Activated CD8-positive, alpha-beta memory T cell treated with anti-CD3 and anti-CD28 coated beads, Interleukin-2, amount 50 U/mL, for 24 hours (primary cell): ENCODE data around the gene RBCK1.
"Not testable (repeated sequence)": the region's sequence is repeated elsewhere in the genome, so short reads cannot be mapped to it uniquely, and the experiment has no call there.

Source experiments
- DNase-seq: peaks from one replicate; pipeline ENCODE4 v3.0.0-alpha.2; 2020; ENCODE audit errors: extremely low read depth

Gene RBCK1

DNA sequence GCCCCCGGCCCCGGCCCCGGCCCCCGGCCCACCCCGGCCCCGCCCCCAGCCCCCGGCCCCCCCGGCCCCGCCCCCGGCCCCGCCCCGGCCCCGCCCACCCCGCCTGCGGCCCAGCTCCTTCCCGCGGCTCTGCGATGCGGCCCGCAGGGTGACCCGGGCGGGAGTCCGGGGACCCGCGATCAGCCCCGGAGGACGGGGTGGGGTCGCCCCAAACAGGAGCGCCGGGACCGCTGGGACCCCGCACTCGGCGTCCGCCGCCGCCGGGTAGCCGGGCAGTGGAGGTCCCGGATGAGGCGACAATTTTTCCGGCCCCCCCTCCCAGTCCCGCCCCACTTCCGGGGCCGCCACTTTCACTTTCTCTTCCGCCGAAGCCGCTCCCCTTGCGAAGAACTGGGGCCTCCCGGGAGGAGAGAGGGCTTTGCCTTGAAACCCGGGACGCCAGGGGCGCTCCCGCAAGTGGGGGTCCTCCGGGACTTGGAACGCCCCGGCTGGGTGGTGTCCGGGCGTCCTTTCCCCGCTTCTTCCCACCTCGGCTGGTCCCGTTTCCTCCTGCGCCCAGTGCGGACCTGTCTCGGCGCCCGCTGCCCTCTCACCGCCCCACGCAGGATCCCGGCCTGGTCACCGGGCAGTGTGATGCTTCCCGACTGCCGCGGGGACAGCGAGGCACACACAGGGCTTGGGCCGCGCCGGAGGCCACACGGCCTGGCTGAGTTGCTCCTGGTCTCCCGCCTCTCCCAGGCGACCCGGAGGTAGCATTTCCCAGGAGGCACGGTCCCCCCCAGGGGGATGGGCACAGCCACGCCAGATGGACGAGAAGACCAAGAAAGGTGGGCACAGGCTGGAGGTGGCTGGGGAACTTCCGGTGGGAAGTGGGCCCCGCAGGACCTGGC is at the start of gene RBCK1:
RBCK1 (plus strand) TSS at position 347 of the 890 bp plus-strand sequence; CDS start at position 806, 459 bp downstream.
- peak; percentile 63 for DNase-seq

DNA sequence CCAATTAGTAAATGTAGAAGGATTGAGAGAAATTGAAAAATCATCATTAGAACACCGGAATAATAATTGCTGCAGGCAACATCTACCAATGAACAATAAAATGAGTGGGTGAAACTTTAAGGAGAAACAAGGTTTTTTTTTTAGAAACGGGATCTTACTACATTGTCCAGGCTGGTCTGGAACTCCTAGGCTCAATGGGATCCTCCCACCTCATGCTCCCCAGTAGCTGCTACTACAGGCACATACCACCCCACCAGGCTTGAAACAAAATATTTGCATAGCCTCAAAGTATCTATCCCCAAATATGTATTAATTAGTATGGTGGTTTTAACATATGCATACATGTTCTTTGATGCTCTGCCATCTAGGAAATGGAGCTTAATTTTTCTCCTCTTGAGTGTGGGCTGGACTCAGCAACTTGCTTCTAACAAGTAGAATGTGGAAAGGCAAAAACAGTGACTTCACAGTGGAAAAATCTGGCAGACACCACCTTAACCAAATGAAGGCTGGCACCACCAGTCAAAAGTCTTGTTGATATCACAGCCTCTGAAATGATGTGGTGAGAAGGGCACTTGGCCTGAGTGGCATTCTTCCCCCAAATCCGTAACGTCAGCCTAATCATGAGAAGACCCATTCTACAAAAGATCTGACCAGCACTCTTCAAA is 49.1 kb upstream of the RBCK1 start:
- no peak for DNase-seq

DNA sequence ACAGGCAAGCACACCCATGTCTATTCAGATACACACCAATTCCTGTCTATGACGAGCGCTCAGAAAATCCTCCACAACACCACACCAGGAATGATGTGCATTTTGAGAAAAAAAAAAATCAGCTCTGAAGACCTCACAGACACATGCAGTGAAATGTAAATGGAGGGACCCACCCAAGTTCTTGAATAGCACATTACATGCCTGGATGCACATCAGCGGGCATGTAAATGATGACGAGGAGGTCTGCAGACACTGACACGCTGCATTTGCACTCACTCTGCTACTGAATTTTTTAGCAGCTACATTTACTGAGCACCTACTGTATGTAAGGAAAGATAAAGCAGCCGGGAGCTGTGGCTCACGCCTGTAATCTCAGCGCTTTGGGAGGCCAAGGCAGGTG is 46.5 kb upstream of the RBCK1 start:
- DNase-seq, result no peak

DNA sequence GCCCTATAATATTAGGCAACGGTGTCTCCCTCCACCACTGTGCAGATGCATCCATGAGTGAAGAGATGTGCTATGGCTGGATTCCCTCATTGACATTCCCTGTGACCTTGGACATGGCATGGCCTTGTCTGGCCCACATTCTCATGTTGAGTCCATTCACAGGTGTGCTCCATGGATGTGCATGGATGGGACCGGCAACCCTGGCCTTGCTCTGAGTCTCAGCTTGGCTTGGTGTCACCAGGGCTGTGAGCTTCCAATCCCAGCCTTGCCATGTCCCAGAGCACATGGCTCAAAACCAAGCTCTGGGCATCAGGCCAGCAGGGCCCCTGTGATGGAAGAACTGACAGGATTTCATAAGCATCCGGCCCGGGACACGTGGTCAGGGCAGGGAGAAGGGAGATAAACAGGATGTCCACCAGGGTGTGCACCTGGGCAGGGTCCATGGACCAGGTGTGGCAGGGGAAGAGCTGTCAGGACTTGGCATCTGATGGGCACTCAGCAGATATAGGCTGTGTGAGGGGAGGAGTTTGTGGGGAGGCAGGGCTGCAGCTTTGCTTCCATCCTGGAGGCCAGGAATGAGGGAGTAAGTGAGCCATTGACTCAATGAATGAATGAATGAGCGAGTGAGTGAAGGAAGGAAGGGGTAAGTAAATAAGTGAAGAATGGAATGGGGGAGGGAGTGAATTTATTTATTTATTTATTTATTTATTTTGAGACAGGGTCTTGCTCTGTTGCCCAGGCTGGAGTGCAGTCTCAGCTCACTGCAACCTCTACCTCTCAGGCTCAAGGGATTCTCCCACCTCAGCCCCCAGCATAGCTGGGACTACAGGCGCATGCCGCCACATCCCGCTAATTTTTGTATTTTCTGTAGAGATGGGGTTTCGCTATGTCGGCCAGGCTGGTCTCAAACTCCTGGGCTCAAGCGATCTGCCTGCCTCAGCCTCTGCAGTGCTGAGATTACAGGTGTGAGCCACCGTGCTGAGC is 45.5 kb upstream of the RBCK1 start:
- no peak for DNase-seq

DNA sequence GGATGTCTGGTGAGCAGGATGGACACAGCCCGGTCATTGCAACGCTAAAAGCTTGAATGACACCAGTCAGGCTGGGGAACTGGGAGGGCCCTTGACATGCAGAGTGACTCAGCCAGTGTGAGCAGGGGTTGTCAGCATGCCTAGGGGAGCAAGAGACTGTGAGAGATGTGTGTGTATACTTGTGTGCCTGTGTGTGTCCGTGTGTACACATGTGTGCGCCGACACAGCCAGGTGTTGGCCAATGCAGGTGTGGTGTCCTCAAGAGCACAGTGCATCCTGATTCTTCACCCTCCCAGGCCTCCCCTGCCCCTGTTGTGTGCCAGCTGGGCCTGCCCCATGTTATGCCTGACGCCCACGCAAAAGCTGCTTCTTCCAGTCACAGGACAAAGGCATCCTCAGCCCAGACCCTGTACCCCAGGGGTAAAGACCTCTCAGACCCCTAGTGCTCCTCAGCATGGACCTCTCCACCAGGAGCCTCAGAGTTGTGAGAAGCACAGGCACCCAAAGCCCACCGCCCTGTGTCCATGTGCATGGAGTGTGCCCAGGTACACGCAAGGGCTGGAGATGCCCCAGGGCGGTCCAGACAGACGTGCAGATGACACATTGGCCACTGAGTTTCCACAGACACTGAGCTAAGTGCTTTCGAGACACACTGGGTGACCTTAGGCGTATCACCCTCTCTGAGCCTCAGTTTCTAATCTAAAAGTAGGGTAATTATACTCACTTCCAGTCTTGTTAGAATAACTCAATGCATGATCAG is 44.6 kb upstream of the RBCK1 start:
- no peak for DNase-seq

DNA sequence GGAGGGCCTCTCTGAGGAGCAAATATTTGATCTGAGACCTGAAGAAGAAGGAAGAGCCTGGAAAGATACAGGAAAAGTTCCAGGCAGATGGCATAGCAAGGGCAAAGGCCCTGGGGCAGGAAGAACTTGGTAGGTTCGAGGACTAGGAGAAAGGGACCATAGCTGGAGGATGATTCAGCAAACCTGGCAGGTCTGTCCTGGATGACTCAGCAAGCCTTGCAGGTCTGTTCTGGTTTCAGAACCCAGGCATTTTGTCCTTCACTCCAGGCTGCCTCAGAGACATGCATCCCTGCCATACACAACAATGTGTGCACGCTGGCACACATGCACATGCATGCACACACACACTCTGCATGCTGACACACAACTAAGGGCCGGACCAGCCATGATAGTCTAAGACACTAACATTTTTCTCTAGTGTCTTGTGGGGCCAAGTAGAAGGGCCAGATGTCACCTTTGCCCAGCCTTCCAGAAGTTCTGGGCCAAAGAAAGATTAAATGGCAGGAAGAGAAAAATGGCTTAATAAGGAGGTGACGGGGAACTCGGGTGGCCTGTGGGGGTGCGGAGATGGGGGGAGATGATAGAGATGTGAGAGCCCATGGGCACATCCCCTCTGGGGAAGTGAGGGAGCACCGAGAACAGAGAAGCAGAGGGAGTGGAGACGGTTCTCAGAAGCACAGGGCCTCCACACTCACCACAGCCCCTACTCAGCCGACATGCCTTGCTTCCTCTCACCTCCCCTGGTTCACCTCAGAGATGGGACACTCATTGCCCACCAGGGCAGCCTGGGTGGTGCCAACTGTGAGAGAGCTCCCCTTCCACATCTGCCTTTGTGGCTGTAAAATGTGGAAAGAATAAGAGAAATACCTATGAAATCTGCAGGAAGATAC is 42.9 kb upstream of the RBCK1 start:
- DNase-seq, result no peak

DNA sequence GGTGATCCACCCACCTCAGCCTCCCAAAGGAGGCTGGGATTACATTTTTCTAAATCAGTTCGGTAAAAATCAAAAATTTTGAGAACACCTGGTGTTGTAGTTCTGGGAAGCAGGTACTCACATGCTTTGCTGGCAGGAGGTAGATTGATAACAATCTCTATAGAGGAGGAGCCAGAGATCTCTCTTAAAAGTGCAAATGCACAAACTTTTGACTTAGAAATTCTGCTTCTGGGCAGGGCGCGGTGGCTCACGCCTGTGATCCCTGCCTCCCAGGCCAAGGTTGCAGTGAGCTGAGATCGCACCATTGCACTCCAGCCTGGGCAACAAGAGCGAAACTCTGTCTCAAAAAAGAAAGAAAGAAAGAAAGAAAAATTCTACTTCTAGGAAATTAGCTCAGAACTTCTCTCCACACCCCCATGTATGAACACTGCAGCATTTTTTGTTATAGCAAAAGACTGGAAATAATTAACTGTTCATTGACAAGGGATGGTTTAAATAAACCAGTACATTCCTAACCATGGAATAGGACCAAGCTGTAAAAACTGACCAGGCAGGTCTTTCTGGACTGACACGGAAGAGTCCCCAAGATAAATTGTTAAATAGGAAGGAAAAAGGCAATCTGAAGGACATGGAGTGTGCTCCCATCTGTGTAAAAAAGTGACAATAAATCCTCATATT is 41.9 kb upstream of the RBCK1 start:
- DNase-seq, result no peak

DNA sequence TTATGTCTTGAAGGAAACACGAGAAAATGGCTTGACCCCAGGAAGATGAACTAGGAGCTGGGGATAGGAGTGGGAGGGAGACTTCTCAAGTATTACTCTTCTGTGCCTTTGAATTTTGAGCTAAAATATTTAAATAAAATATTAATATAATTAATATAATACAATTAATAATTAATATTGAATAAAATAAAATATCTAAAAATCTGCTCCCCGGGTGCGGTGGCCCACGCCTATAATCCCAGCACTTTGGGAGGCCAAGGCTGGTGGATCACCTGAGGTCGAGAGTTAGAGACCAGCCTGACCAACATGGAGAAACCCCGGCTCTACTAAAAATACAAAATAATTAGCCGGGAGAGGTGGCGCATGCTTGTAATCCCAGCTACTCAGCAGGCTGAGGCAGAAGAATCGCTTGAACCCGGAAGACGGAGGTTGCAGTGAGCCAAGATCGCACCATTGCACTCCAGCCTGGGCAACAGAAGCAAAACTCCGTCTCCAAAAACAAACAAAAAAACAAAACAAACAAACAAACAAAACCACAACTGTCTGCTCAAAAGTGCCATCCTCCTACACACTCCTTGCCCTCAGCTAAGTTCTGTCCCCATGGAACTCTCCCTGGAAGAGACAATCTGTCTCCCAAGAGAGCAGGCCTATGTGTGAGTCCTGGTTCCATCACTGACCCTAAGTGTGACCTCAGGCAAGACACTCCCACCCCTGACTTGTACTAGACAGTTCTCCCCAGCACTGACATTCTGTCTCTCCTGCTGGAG is 41.2 kb upstream of the RBCK1 start:
- no peak for DNase-seq

DNA sequence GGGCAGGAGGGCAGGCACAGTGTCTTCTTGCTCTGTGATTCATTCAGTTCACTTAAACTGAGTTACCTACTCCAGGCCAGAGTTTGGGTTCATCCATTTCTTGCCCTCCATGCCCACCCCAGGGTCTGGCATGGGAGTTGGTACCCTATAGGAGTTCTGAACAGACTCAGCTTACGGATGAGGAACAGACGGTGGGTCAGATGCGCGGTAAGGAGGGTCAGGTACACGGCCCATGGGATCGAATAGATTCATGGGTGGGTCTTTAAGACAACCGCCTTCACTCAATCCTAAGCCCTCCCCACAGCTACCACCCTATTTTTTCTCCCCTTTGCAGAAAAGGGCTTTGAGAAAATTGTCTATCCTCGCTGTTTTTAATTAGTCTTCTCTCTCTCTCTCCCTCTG is 40.6 kb upstream of the RBCK1 start:
- DNase-seq, result no peak

DNA sequence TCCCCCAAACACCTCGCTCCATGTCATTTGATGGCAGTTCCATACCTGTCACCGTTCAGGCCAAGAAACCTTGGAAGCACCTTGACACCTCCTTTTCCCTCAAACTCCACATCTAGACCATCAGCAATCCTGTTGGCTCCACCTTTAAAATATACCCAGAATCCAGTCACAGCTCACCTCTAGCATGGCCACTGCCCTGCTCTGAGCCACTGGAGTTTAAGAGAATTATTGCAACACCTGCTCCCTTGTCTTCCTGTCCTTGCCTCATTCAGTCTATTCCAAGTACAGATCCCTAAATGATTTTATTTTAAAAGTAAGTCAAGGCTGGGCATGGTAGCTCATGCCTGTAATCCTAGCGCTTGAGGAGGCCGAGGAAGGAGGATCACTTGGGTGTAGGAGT is 39.2 kb upstream of the RBCK1 start:
- no peak for DNase-seq

DNA sequence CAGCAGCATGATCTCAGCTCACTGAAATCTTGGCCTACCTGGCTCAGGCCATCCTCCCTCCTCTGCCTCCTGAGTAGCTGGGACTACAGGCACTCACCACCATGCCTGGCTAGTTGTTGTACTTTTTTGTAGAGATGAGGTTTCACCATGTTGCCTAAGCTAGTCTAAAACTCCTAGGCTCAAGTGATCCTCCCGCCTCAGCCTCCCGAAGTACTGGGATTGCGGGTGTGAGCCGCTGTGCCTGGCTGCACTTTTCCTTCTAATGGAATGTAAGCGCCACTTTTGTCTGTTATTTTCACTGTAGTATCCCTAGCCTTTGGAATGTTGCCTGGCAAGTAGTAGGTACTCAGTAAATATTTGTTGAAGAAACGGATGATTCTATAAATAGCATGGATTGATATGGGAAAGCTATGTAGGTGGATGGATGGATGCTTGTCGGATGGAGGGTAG is 37.9 kb upstream of the RBCK1 start:
- DNase-seq, result no peak

DNA sequence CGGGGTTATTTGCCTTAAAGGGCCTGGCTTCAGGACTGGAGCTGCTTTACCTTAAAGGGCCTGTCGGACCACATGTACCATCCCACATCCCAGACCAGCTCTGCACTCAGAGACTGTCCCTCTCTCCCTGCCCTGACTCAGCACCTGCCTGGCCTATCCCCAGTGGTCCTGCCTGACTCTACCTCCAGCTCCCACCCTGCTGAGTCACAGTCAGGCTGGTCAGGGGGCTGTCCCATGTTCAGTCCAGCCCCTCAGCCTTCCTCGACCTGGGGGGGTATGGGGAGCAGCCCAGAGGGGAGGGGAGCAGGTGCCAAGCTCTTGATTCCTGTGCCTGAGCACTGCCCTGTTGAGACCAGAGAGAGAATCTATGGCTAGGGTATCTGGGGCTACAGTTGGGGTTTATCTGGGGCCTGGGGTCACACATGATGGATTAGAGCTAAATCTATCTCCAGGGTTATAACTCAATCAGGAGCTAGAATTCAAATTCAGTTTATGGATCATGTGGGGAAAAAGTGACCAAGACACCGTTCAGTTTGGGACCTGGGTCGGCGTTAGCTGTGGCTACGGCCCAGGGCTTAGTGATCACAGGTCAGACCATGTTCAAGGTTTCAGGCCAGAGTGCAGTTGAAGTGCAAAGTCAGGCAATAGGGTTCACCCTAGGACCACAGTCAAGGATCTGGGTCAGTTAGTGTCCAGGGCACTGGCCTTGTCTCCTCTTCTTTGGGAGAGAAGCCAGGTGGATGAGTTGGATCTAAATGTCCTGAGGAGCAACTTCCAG is 36.9 kb upstream of the RBCK1 start:
- DNase-seq, result no peak

DNA sequence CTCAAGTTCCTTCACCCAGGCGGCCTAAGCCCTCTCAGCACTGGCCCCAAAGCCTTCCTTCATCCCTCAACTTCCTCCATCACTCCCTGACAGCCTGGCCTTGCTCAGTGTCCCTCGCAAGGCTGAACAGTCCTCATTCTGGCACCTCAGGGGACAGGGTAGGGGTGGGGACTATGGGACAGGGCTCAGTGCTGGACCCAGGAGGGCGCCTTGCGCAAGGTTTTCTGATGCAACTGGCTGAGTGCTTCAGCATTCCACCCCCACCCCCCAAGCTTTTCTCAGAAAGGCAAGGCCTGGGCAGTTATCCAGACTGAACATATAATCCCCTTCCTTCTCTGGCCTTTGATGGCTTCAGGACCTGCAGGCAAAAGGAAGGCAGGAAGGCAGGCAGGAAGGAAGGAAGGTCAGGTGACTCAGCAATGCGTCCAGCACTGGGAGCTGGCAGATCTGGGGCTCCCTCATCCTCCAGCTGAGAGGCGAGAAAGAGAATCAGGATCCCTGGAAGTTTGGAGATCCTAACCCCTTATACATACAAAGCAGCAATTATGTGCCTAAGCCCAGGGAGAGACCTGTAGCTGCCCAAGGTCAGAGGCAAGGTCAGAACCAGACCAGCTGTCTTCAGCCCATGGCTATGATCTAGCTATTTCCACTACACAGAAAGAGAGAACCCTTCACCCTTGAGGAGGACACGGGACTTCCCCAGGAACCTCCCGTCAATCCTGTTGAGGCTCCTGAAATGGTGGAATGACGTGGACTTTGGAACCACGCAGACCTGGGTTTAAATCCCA is 36.1 kb upstream of the RBCK1 start:
- DNase-seq, result no peak

DNA sequence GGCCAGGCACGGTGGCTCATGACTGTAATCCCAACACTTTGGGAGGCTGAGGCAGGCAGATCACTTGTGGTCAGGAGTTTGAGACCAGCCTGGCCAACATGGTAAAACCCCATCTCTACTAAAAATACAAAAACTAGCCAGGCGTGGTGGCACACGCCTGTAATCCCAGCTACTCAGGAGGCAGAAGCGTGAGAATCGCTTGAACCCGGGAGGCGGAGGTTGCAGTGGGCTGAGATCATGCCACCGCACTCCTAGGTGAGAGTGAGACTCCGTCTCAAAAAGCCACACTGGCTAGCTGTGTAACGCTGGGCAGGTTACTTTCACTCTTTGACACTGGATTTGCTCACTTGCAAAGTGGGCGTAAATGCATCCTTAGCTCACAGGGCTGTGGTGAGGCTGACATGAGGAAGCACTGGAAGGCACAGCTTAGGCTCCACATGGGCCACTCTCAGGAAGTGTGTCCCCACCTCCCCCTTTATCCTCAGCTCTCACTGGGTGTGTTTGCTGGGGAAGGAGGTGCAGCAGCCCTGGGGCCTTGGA is 35.5 kb upstream of the RBCK1 start:
- not testable (repeated sequence) for DNase-seq

DNA sequence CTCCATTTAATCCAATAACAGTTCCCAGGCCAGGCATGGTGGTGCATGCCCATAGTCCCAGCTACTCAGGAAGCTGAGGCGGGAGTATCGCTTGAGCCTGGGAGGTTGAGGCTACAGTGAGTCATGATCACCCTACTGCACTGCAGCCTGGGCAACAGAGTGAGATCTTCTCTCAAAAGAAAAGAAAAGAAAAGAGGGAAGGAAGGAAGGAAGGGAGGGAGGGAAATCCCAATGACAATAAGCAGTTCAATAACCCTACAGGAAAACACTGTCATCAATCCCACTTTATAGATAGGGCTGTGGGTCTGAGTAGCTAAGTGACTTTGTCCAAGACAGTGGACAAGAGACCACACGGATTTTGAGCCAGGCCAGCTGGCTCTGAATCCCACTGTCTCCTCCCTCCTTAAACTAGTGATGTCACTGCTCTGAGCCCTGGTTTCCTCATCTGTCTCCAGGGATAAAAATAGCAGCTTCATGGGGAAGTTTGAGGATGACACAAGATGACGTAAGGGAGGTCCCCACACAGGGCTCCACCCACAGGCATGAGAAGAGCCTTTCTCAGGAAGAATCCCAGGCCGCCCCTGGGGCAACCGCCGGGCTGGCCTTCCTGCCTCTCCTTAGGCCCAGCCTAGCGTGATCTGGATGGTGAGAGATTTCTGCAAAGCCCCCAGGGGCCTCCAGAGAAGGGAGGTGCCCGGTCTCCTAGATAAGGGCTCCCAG is 34.8 kb upstream of the RBCK1 start:
- DNase-seq, result no peak

DNA sequence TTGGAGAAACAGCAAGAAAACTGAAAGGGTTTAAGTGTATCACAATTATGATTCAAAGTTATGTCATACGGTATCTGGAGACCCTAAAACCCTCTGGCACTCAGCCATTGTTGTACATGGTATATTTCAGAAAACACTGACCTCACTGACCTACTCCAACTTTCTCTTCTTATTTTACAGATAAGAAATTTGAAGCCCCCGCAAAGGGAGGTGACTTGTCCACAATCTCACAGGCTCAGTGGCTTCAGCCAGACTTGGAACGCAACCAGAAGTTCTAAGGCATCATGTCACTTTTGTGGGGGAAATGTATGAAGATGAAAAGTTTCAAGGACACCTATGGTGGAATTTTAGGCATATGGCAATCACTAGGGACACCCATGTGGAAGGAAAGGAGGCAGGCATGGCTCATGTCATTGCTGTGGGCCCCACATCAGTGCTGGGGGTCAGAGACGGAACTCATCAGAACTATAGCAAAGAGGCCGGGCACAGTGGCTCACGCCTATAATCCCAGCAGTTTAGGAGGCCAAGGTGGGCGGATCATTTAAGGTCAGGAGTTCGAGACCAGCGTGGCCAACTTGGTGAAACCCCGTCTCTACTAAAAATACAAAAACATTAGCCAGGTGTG is 32.7 kb upstream of the RBCK1 start:
- DNase-seq, result no peak
